Middle frontal gyrus (tissue), 1 donor: ENCODE measurements around the gene HOXC4.
"Not testable (repeated sequence)": the region's sequence is repeated elsewhere in the genome, so short reads cannot be mapped to it uniquely, and the experiment has no call there.

Source experiments
- DNase-seq: peaks from one replicate; pipeline ENCODE4 v3.0.0-alpha.2; 2015; ENCODE audit warnings: low spot score; ENCODE audit errors: extremely low spot score

Gene HOXC4

DNA sequence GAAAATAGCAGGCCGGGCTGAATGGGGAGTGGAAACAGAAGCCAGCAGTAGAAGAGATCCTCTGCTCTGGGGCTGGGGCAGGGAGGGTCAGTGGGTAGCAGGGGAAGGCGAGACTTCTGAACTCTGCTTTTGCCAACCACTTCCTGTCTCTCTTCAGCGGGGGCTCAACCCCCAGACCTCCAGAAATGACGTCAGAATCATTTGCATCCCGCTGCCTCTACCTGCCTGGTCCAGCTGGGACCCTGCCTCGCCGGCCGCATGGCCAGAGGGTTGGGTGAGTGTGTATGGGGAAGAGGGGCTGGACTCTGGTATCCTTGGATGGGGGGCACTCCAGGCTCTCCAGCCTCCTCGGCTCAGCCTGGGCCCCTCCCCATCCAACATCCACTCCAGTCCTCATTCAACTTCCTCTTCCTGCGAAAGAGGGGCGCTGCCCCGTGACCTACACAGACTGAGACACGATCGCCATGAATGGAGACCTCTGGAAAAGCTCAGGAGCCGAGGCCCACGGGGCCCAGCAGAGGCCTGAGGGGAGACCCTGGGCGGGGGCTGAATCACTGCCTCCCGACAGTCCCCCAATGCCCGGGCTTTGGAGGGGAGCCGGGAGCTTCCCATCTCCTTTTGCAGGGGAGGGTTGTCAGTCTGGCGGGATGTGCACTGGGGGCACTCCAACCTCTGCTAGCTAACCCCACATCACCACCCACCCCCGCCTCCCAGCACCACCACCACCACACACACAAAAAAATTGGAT is 458 bp upstream of the HOXC4 start:
- no peak for DNase-seq

GRCh38 chr12:54054742-54055194 is 1.1 kb downstream of the HOXC4 start:
- no peak for DNase-seq

DNA sequence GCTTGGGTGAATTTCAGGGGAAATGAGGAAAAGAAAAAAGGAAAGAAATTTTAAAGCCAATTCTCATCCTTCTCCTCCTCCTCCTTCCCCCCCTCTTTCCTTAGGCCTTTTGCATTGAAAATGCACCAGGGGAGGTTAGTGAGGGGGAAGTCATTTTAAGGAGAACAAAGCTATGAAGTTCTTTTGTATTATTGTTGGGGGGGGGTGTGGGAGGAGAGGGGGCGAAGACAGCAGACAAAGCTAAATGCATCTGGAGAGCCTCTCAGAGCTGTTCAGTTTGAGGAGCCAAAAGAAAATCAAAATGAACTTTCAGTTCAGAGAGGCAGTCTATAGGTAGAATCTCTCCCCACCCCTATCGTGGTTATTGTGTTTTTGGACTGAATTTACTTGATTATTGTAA is 1.9 kb downstream of the HOXC4 start:
- DNase-seq = no peak

DNA sequence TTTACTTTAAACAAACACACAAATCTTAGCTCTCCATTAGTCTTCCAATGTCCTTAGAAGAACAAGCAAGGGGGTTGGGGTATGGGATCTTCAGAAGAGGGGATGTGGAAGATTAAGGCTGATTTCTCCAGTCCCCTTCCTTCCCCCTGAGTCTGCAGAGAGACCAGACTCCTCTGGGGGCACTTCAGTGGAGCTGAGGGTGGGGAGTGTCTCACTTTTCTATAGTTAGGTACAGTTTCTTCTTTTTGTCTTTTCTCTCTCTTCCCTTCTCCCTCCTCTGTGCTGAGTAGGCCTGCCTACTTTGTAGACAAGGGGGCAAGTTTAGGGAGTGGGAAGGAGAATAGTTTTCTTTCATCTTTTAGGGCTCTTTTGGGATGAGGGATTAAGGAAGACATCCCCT is 2.5 kb downstream of the HOXC4 start:
- DNase-seq = no peak

- DNase-seq = no peak
Measured at GRCh38 chr12:54058128-54058768, 4.6 kb downstream of the HOXC4 start.

DNA sequence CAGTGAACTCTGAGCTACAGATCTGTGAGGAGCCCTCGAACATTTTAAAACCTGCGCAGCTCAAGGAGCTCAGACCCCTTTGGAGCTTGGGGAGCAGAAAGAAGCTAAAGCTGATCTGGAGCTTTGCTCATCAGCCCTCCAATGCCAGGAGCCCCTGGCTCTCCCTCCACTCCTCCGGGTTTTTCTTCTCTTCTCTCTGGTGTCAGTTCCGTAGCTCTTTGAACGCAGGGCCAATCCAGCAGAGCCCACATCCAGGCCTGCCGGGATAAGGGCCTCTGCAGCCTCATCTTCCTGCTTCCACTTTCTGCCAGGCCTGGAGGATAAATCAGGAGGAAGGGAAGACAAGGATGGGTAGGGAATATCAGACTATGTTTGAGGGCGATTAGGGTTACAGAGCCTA is 6.0 kb downstream of the HOXC4 start:
- no peak for DNase-seq

DNA sequence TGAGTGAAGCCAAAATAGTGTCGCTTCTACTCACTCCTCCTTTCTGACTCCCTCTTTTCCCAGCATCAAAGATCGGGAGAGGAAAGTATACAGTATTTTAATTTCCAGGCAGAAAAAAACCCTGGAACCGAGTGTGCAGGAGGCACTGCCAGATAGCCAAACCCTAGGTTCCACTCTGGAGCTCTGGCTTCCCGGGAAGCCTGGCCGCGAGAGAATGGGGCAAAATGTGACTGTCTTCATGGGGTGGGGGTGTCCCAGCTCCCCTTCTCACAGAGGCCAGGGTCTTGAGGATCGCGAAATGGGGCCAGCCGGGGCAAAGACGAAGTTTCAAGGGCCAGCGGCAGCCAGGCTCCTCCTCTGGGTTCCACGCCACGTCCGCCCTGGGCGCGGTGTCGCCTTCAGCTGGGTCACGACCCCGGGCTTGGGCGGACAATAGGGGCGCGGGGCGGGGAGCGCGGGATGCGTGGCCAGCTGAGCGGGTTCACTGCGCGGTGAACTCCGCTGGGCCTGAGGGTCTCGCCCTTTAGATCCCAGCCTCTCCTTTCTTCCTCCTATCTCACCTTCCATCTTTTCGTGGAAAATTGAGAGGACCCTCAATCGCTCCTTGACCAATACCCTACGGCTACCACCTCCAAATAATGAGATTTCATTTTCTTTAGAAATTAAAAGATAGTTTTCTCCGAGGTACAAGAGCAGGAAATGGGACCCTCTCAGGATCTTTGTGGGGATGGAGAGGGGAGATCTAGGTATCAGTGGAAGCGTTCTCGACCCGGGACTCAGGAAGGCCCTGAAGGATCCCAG is 6.7 kb downstream of the HOXC4 start:
- DNase-seq = no peak

DNA sequence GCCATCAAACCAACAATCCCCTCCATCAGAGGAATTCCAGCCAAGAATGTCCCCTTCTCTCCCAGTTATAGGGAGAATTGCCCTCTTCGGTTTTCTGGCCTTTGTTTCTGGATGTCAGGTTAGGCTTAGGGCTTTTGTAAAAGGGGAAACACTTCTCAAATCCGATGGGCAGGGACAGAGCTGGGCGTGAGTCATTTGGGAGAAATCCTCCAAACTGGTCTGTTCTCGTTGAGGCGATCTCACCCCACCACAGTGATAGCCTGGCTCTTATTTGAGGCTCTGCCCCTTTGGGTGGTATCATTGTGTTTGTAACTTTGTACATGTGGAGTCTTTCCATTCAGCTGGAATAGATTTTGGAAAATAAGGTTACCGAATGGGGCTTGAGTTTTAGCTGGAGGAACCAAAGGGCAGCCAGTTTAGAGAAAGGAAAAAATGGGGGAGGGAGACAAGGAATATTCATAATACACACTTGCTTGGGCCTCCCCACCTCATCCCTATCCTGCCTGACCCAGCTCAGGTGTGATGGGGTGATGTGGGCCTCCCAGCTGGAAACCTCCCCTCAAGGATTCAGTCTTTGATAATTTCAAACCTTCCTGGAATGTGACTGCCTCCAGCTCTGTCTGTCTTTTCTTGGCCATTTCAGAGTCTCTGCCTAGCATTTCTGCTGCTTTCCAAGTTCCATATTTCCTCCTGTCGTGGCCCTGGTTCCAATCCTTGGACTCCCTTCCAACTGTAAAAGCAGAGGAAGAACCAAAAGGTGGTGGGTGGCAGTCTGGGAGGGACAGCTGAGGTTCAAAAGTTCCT is 7.5 kb downstream of the HOXC4 start:
- DNase-seq = no peak

- no peak for DNase-seq
Measured at GRCh38 chr12:54065677-54066076, 12.0 kb downstream of the HOXC4 start.

- no peak for DNase-seq
Measured at GRCh38 chr12:54066408-54066807, 12.8 kb downstream of the HOXC4 start.

GRCh38 chr12:54068418-54069070 is 14.9 kb downstream of the HOXC4 start:
- DNase-seq = no peak

GRCh38 chr12:54071942-54072341 is 18.3 kb downstream of the HOXC4 start:
- DNase-seq = no peak

GRCh38 chr12:54074308-54074707 is 20.7 kb downstream of the HOXC4 start:
- no peak for DNase-seq

DNA sequence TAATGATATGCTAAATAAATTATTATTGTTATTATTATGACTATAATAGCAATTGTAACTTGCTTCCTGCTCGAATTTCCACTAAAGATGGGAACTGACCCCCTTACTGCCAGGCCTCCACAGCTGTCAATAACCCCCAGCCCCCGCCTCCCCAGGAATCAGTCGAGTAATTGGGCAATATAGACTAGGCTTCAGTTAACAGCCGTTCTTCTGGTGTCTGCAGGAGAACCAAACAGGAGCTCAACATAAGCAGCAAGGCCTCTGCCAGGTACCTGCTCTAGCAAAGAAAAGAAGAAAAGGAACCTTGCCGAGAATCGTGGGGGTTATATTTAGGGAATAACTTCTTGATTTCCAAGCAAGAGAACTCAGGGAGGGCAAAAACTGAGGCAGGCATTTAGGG is 21.8 kb downstream of the HOXC4 start:
- no peak for DNase-seq

GRCh38 chr12:54075974-54076373 is 22.3 kb downstream of the HOXC4 start:
- DNase-seq = no peak

GRCh38 chr12:54077843-54078242 is 24.2 kb downstream of the HOXC4 start:
- not testable (repeated sequence) for DNase-seq

- not testable (repeated sequence) for DNase-seq
Measured at GRCh38 chr12:54079115-54079514, 25.5 kb downstream of the HOXC4 start.

- not testable (repeated sequence) for DNase-seq
Measured at GRCh38 chr12:54080008-54080924, 26.6 kb downstream of the HOXC4 start.

DNA sequence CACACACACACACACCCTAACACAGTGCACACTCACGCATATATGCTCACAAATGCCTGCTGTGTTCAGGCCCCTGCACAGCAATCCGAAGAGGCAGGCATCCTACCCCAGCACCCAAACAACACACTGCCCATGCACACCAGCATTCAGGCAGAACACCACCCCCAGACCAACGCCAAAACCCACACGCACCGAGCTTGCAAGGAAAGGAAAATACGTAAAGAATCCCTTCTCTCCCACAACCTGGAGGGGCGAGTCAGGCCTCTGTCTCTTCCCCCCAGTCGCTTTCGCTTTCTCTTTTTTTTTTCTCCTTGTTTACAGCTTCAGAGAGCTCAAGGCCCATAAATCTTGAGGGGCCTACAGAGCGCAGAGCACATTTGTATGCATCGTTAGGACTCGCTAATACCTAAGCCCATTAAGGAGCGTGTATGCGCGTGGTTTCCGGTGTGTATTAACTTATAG is 27.4 kb downstream of the HOXC4 start:
- not testable (repeated sequence) for DNase-seq
